PC-3 (cell line): ENCODE results near the gene PTPRN2.

Experiments used
- CTCF ChIP-seq: fragments of 300-600 bp; sonication (generic); conservative IDR thresholded peaks from 2 replicates; pipeline ENCODE4 v1.5.1; 2017; ENCODE audit warnings: antibody characterized with exemption, low read depth, mild to moderate bottlenecking, low read length
- EZH2 ChIP-seq: fragments of 300-600 bp; sonication (generic); IDR thresholded peaks from one replicate; pipeline ENCODE4 v1.6.1; 2017; ENCODE audit warnings: antibody characterized with exemption, mild to moderate bottlenecking, low read length; ENCODE audit not compliant: unreplicated experiment

GRCh38 chr7:157603005-157603404 is 984.6 kb downstream of the PTPRN2 start:
- no peak for TF ChIP-seq CTCF
- TF ChIP-seq EZH2 = no peak
